Activated effector memory CD4-positive, alpha-beta T cell treated with Interleukin-2 at 50 U/mL for 16 hours (primary cell): ENCODE data around the gene NFATC2.

Source experiments
- DNase-seq: peaks from one replicate; pipeline ENCODE4 v3.0.0-alpha.2; 2020

NFATC2 gene

GRCh38 chr20:51512645-51513044 lies 29.9 kb downstream of the NFATC2 start:
- DNase-seq: no peak

- no peak for DNase-seq
Observed at GRCh38 chr20:51511861-51512619, 30.5 kb downstream of the NFATC2 start.

- DNase-seq: no peak
Observed at GRCh38 chr20:51510936-51511605, 31.4 kb downstream of the NFATC2 start.

DNA sequence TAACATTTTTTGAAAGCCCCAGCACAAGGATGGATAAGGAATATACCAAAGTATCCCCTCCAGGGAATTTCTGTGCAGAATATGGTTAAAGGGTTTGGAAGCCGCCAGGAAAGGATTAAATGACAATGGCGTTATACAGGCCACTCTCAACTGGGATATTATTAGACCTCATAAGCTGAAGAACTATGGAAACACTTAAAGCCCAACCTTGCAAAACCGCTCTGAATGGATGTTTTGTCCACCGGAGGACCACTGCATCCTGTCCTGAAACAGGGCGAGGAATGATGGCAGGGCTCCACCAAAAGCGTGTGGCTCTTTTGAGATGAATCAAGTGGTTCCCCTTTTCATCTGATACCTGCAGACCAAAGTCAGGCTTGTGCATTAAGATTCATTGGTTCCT lies 32.4 kb downstream of the NFATC2 start:
- DNase-seq: no peak

GRCh38 chr20:51509208-51509607 lies 33.3 kb downstream of the NFATC2 start:
- DNase-seq: no peak

DNA sequence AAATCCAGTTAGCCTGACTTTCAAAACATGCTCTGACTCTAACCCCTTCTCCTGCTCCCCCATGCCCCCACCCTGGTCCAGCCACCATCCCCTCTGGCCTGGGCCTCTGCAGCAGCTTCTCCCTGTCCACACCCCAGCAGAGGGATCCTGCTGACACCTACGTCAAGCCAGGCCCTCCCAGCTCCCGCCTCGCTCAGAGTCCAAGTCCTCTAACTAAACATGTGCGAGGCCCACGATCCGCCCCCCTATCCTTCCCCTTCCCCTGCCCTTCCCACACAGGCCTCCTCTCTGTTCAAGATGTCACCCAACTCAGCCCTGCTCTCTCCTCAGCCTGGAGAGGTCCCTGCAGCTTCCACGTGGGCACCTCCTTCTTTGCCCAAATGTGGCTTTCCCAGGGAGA lies 33.7 kb downstream of the NFATC2 start:
- no peak for DNase-seq

- DNase-seq: no peak
Observed at GRCh38 chr20:51508158-51508557, 34.4 kb downstream of the NFATC2 start.

DNA sequence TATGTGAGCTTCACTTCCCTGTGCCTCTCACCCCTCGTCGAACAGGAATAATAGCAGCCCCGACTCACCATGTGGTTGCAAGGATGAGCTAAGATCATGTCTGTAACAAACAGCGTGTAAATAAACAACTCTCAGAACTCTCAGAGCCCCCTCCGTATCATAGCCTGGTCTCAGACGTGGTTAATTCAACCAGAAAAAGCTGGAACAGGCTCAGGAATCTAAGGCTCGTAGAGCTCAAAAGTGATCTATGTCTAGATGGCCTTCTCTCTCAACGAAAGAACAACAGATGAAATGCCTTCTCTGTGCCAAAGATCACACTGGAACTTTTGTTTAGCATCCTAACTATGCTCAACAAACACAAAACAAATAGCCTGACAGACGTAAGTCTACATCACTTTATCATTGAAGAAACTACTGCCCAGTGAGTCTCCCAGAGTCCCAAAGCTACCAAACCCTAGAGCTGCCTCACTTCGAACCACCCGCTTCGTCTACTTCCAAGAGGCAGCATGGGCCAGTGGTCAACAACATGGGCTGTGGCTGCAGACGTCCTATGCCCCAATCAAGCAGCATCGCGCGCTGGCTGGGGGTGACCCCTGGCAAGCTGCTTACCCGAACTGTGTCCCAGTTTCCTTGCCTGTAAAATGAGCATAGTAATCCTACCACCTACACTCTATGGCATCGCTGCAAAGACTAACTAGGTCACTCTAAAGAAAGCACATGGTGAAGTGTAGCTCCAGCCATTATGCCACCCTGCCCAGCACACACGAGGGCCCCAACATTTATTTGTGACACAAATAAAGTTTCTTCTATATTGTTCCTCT lies 35.1 kb downstream of the NFATC2 start:
- DNase-seq: no peak

GRCh38 chr20:51506527-51507215 lies 35.8 kb downstream of the NFATC2 start:
- no peak for DNase-seq

DNA sequence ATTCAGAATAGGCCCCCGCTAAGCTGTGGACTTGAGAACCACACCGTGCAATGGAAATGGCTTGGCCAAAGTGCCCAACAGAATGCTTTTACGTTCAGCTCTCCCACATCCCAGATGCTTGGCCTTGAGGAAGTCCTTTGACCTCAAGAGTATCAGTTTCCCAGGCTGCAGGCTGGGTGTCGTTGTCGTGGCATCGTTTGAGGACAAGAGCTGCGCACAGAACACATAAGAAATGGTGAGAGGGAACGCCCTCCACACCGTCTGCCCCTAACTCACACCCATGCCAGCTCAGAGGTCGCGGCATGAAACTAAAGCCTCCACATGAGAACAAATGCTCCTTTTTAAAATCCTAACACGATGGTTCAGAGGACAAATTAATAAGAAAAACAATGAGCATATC lies 37.0 kb downstream of the NFATC2 start:
- DNase-seq: no peak

- no peak for DNase-seq
Observed at GRCh38 chr20:51503376-51503775, 39.1 kb downstream of the NFATC2 start.

DNA sequence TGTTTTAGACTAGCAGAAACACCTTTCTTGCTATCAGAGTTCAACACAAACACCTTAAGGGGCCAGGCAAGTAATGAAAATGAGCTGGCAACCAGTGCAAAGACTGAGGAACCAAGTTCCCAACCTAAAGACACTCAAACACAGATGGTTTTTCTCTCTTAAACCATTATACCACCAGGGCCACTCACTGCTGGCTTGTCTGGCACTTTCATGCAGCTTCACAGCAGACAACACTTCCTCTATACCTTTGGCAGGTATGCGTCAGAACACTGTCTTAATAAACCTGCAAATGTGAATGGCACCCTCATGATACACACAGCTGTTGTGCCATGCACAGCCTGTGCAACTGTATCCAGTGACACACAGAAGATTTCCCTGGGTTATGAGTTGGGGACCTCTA lies 41.6 kb downstream of the NFATC2 start:
- DNase-seq: peak; percentile 19

GRCh38 chr20:51500311-51500710 lies 42.2 kb downstream of the NFATC2 start:
- DNase-seq: peak; percentile 42

GRCh38 chr20:51498765-51499540 lies 43.6 kb downstream of the NFATC2 start:
- no peak for DNase-seq

DNA sequence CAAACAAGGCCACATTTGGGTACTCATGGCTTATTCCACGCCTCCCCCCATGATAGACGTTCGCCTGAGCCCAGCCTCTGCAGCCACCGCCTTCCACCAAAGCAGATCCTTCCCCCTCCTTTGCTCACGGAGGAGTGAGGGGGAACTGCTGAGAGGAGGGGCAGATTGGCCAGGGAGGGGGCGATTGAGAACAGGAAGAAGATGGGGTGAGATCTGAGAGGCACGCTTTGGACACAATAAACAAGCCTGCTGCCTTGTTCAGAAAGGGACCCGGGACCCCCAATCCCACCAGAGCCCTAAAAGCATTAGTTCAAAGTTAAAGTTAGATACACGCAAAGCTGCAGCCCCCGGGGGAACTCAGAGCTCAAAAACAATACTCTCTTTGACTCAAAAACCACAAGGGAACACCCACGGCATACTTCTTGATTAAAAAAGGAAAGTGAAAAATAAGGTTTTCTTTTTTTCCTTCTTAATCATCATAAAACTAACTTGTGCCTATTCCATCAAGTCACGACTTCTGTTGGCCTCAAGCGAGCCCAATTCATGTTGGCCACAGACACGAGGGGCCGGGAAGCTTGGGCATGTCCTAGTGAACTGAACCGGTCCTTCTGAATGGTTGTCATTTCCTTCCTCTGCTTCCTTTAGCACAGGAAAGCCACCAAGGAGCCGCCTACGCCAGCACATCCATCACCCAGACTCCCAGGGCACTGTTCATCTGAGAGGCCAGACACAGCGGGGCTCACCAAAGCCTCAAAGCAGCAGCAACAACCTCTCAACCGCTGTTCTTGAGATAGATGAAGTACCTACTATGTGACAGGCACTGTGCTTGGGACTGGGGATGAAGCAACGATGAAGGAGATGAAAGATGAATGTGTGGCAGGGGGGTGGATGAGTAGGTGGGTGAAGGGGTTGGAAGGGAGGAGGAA lies 44.7 kb downstream of the NFATC2 start:
- DNase-seq: no peak

- DNase-seq: no peak
Observed at GRCh38 chr20:51496964-51497363, 45.6 kb downstream of the NFATC2 start.

GRCh38 chr20:51495921-51496545 lies 46.5 kb downstream of the NFATC2 start:
- no peak for DNase-seq

GRCh38 chr20:51495291-51495690 lies 47.2 kb downstream of the NFATC2 start:
- DNase-seq: no peak

DNA sequence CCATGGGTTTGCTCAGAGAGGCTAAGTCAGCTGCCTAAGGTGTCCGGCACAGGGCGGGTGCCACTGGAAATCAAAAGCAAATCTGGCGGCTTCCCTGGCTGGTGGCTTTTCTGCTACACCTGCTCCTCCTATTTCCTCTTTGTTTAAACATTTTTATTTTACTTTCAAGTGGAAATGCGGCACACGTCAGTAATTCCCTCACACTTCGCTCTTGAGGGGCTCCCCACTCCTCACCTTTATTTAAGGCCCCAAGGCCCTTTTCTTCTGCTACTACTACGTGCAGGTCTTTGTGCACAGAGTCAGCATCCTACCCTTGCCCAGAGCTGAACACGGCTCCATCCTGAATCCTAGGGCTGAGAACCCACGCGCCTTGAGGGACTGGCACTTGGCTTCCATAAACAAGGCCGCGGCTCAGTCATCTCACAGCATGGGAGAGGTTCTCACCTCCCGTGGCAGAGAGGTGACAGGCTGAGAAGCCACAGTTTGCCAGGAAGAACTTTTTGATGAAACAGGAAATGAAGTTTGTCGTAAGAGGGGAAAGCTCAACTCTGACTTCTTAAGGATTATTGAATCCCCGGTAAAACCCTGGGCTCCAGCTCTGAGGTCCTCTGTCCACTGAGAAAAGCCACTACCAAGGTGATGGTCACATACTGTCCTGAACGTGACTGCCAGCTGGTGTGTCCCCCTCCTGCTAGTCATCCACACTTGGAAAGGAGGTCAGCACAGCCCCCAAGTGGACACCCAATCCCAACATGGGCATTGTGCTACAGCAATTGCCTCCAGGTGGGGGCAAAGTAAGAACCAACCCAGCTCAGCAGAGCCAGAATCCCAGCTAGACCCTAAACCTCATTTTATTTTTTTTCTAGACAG lies 48.0 kb downstream of the NFATC2 start:
- no peak for DNase-seq

GRCh38 chr20:51493346-51493791 lies 49.1 kb downstream of the NFATC2 start:
- DNase-seq: no peak
